ENCODE measurements around the gene TSPAN4.

The TSPAN4 gene

GRCh38 chr11:883527-883926 is 40.9 kb downstream of the TSPAN4 start:
- H3K4me3 ChIP-seq (ENCODE audit: low read depth, low read length), result no peak overlapping the region

GRCh38 chr11:884578-885070 is 42.0 kb downstream of the TSPAN4 start:
- H3K4me3 ChIP-seq (ENCODE audit: low read depth, low read length), result no peak overlapping the region

GRCh38 chr11:886568-886967 is 43.9 kb downstream of the TSPAN4 start:
- H3K4me3 ChIP-seq (ENCODE audit: low read depth, low read length), result no peak overlapping the region

GRCh38 chr11:887589-887988 is 44.9 kb downstream of the TSPAN4 start:
- no peak overlapping the region for H3K4me3 ChIP-seq (ENCODE audit: low read depth, low read length)

GRCh38 chr11:888310-889212 is 45.9 kb downstream of the TSPAN4 start:
- no peak overlapping the region for H3K4me3 ChIP-seq (ENCODE audit: low read depth, low read length)

- H3K4me3 ChIP-seq (ENCODE audit: low read depth, low read length), result no peak overlapping the region
Measured at GRCh38 chr11:889257-889656, 46.6 kb downstream of the TSPAN4 start.

- no peak overlapping the region for H3K4me3 ChIP-seq (ENCODE audit: low read depth, low read length)
Measured at GRCh38 chr11:889687-890475, 47.2 kb downstream of the TSPAN4 start.

GRCh38 chr11:890794-891540 is 48.3 kb downstream of the TSPAN4 start:
- H3K4me3 ChIP-seq (ENCODE audit: low read depth, low read length), result no peak overlapping the region

GRCh38 chr11:893008-893654 is 50.5 kb downstream of the TSPAN4 start:
- no peak overlapping the region for H3K4me3 ChIP-seq (ENCODE audit: low read depth, low read length)

GRCh38 chr11:894575-895201 is 52.0 kb downstream of the TSPAN4 start:
- H3K4me3 ChIP-seq (ENCODE audit: low read depth, low read length), result no peak overlapping the region

GRCh38 chr11:895331-896110 is 52.9 kb downstream of the TSPAN4 start:
- no peak overlapping the region for H3K4me3 ChIP-seq (ENCODE audit: low read depth, low read length)

- no peak overlapping the region for H3K4me3 ChIP-seq (ENCODE audit: low read depth, low read length)
Measured at GRCh38 chr11:897253-898142, 54.8 kb downstream of the TSPAN4 start.

- H3K4me3 ChIP-seq (ENCODE audit: low read depth, low read length), result no peak overlapping the region
Measured at GRCh38 chr11:898143-898511, 55.5 kb downstream of the TSPAN4 start.

GRCh38 chr11:898540-899190 is 56.0 kb downstream of the TSPAN4 start:
- no peak overlapping the region for H3K4me3 ChIP-seq (ENCODE audit: low read depth, low read length)

- no peak overlapping the region for H3K4me3 ChIP-seq (ENCODE audit: low read depth, low read length)
Measured at GRCh38 chr11:899724-900123, 57.1 kb downstream of the TSPAN4 start.

GRCh38 chr11:900545-900944 is 57.9 kb downstream of the TSPAN4 start:
- H3K4me3 ChIP-seq (ENCODE audit: low read depth, low read length), result no peak overlapping the region

GRCh38 chr11:901452-902061 is 58.9 kb downstream of the TSPAN4 start:
- H3K4me3 ChIP-seq (ENCODE audit: low read depth, low read length), result no peak overlapping the region

- H3K4me3 ChIP-seq (ENCODE audit: low read depth, low read length), result no peak overlapping the region
Measured at GRCh38 chr11:904380-904779, 61.7 kb downstream of the TSPAN4 start.

All from iPS-11a (cell line).